Stimulated activated CD8-positive, alpha-beta memory T cell treated with anti-CD3 and anti-CD28 coated beads, Interleukin-4, amount 100 ng/mL, for 24 hours (primary cell): ENCODE results near the gene CCR1.

Experiments used
- DNase-seq: peaks from one replicate; pipeline ENCODE4 v3.0.0-alpha.2; 2020; ENCODE audit warnings: low read depth

CCR1 gene

DNA sequence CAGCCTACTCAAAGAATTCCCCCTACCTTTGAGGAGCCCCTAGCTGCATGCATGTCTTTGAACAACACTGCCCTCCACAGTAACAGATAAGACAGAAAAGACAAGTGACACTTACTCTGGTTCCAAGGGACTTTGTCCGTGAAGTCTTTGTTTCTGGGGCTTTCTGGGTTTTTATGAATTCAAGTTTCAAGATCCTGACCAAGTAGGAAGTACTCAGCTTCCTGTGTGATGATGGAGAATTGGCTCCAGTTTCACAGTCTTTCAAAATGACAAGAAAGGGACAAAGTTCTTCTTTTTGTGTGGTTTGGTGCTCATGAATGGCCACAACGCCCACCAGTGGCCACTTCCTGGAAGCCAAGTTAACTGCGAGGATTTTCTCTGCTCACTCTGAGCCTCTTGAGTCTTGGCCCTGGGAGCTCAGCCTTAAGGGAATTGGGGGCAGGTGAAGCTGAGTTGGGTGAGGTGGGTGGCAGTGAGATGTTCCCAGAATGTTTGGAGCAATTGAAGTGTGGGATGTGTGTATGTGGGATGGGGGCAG lies at the start of gene CCR1:
Gene CCR1 (minus strand): TSS at position 147 of the 538 bp plus-strand sequence. CDS start 4,000 bp downstream, outside the sequence.
- DNase-seq, result peak; percentile 40

DNA sequence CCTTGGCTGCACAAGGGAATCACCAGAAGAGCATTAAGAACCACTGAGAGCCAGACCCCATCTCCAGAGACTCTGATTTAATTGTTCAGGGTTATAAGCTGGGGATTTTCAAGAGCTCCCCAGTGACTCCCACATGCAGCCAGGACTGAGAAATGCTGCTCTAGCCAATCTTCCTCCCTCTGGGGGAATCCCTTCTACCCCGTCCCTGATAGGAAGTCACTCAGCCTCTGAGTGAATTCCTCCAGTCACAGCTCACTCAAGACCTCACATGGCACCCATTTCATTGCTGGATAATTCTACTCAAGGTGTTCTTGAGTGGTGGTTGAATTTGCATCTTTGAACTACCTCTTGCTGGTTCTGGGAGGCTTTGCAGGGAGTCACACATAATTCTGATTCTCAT lies 44.9 kb upstream of the CCR1 start:
- no peak for DNase-seq

DNA sequence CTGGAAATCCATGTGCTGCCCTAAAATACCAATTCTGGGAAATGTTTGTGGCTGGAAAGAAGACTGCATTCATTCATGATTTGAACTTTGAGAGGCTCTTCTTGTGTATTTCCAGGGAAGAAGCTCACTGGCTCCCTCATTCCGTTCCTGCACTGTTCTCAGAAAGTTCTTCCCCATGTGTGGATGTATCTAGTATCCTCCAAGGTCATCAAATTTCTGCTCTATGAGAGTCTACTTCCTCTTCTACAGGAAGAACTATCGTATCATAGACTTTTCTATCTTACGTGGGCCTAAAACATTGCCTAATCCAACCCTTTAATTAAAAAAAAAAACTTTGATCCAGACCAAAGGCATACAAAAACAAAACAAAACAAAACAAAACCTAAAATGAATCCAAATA lies 37.0 kb upstream of the CCR1 start:
- no peak for DNase-seq

DNA sequence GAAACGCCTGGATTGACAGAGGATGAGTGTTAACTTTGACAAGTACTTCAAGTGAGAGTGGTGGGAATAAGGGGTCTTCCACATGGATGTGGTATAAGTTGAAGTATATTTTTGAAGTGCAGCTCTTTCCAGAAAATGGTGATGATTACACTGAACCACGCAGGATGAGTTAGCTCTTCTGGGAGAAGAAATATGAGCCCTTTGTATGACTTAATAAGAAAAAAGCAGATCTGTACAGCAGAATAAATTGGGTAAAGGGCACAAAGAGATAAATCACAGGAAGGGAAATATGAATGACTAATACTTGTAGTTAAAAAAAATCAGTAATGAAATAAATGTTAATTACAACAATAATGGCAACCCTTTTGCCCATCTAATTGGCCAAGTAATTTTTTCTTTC lies 35.4 kb upstream of the CCR1 start:
- no peak for DNase-seq

DNA sequence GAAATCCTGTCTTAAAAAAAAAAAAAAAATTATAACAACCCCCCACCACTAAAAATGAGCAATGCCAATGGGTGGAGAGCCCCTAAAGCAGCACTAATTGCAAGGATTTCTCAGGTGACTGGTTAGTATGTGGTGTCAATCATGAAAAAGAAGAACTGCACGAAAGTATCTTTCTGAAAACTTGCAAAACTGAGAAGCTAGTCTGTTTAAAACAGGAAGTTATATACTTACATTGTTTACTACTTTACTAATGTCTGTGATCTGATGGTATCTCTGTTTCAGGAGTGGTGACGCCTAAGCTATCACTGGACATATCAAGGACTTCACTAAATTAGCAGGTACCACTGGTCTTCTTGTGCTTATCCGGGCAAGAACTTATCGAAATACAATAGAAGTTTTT lies 34.0 kb upstream of the CCR1 start, which contains the start of gene CCR3:
Gene CCR3 (plus strand): TSS at position 341 of the 400 bp plus-strand sequence. CDS start 22,699 bp downstream, outside the sequence.
- DNase-seq, result no peak

DNA sequence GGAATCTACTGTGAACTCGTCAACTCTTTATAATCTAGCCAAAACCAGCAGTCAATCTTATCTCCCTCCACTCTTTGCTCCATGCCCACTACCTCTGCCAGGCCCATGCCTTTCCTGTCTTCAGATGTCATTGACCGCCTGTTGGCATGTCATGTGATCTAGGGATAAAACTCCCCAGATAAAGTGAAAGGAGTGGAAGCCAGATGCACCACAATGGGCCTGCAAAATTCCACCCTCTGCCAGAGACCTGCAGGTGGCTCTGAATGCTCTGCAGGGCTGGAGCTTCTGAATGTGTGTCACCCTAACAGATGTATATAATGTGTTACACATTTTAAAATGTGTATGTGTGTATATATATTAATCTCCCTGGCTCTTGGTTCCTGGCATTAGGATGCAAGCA lies 31.8 kb upstream of the CCR1 start:
- no peak for DNase-seq

DNA sequence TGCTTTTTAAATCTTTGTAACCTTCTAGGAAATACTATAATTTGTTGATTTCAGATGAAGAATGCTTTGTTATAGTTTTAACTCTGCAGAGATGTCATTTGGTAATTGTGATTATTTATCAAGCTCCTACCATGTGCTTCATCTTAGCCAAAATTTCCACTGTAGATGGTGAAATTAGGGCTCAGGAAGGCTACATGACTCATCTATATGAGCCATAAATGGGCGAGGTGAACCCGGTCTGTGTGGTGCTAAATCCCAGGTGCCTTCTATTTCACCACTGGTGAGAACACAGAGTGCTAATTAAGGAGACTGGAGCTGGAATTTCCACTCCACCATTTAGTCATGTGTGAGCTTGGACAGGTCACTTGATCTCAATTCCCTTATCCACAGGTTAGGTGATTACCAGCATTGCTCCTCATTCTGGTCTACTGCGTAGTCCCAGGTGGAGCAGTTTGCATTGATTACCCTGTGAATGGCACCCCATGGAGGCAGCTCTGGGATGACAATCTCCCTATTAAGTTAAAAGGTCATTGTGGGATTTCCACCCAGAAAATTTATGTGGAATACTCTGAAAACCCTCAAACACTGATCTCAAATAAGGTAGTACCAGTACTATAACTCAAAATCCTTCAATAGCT lies 31.3 kb upstream of the CCR1 start:
- no peak for DNase-seq

DNA sequence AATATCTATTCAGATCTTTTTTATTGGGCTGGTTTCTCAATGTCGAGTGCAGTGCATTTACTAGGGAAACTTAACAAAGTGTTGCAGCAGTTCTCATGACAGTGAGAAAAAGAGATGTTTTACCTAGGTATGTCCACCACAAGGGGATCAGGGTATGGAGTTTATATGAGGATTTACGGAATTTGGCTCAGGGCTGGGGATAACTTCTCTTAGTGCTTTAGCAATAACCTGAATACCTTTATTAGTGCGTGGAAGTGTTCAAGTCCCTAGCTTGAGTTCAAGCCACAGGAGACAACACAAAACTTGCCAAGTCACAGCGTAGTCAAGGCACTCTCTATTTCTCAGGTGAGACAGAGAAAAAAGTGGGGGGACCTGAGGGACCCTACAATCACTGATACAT lies 30.3 kb upstream of the CCR1 start:
- no peak for DNase-seq

DNA sequence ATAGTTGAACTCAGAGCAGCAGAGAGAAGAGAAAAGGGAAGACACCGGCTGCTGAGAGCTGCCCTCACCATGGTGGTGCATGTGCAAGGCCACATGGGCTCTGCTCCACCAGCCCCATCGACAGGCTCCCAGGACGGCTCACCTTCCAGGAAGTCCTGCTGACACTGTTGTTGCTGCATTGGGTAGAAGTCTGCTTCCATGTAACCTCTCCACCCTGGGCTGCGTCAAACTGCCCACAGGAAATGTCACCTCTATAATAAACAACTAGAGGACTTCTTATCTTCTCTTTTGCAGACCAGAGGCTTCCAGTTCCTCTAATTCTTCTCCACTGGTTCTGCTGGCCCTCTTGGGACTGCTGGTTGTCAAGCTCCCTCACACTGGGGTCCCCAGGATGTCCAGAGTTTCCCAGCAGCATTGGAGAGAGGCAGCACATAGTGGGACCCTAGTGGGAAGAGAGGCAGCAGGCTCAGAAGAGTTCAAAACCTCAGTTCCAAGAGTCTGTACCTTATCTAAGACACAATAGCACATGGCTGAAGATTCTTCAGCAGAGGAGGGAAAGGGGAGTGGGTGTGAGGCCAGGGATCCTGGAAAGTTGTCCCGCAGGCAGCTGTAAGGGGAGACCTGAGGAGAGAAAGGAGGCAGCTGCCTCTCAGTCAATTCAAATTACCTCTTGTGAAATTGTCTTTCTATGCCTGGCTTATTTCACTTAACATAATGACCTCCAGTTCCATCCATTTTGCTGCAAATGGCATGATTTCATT lies 28.4 kb upstream of the CCR1 start:
- DNase-seq, result no peak

DNA sequence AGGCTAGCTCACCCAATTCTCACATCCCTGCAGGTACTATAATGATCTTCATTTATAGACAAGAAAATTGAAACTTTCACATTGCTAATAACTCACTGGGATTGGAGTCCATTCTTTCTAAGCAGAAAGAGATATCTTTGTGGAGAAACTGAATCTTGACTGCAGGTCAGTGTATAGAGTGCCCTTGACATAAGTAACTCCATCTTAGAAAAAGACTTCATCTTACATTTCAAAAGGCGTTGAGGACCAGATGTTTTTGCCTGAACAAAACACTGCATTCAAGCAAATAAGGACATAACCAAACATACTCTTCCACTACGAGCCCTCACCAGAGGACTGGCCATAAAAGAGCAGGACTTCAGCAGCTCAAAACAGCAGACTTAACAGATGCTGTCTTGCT lies 27.3 kb upstream of the CCR1 start:
- no peak for DNase-seq

DNA sequence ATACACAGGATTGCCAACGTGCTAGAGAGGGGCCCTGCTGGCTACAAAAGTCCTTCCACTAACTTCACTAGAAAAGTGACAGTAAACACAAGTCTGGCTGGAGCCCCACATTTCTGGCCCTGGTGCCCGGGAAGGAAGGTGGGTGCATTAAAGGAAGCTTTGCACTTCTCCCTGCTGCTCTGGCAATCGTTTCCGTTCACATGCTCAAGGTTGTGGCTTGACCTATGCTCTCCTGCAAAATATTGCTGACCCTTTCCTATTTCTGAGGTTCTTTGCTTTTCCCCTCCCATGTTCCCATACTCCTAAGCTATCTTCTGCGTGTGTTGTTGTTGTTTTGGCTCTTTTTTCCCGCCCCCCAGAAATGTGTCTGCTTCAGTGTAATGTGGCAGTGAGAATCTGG lies 25.1 kb upstream of the CCR1 start:
- no peak for DNase-seq

DNA sequence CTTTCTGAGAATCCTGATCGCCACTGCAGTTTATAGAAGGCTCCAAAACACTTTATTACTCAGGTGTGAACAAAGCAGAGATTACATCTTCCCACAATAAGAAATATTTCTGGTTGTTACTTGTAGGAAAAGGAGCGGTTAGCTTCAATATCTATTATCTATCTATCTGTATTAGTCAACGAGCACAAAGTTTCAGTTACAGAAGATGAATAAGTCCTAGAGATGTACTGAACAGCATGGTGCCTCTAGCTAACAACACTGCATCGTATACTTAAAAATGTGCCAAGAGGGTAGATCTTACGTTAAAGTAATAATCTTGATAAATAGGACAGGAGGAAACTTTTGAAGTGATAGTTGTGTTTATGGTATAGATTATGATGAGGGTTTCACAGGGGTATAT lies 23.2 kb upstream of the CCR1 start:
- no peak for DNase-seq

DNA sequence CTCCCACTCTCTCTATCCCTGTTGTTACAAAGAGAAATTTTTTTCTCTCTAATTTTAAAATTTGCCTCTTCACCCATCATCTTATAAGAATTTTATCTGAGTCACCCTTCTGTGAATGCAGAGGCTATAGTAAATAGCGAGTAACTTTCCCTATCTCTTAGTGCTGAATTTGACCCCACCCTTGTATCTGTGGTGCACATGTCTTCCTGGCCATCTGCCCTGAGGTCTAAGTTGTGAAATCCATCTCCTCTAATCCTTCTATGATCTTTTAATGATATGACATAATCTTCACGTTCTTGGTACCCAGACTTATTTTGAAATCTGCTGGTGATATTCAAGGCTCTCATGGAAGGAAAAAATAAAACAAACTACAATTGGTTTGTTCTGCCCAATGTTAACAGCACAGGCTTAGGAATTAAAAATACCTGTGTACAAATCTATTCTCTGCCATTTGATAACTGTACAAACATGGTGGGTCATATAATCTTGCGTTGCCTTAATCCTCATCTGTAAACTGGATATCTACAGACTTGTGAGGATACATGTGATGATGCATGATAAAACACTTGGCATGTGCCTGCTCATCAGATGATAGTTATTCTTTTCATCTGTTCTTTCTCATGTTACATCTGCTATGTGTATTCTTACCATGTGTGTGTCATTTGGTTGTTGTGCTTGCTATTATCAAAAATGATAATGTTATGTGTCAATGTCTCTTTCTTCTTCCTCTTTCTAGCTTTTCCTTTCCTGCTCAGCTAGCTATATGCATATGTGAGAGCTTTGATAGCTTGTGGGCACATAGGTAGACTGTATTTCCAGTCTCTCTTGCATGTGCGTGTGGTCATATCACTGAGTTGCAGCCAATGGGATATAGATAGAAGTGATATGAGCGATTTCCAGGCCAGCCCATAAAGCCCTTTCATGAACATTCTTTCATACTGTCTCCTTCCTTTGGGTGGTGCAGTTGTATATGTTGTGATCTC lies 20.4 kb upstream of the CCR1 start:
- no peak for DNase-seq

DNA sequence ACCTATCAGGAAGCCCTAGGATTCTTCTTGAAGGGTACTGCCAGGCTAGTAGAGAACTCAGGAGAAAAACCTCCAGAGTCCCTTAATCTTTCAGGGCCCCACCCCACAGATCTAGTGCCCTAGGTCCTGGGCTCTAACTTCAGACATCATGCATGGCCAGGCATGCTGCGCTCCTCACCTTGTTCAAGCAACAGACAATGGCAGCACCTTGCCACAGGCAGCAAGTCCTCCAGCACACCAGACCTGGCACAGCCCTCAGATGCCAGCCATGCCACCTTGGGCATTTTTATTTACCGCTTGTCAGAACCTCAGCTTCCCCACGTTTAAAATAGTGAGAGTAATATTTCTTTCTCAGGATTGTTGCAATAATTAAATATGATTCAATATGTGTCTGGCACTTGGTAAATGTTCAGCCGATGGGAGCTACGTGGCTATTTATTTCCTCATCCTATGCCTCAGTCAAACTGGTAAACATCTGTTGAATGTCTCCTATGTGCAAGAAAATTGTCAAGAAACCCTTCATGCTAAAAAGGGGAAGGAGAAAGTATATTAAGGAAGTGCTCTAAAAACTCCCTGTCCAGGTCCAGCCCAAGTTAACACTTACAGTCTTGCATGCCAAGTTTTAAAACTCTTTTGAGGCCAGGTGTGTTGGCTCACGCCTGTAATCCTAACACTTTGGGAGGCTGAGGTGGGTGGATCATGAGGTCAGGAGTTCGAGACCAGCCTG lies 14.5 kb upstream of the CCR1 start:
- DNase-seq, result no peak

DNA sequence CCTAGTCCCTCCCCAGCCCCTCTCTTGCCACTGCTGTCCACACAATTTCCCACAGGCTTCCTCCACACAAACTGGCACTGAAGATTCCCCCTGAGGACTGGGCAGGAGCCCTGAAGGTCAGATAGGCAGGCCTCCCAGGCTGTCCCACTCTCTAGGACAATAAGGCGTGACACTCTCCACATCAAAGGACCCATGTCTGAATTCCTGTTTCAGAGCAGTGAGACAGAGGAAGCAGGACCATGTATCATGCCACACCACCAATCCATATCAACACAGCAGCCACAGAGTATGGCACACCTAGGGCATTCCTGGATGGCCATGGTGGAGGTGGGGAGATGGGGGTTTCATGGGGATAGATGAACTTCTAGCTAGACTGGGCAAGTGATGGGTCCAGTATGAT lies 13.8 kb upstream of the CCR1 start:
- DNase-seq, result no peak

DNA sequence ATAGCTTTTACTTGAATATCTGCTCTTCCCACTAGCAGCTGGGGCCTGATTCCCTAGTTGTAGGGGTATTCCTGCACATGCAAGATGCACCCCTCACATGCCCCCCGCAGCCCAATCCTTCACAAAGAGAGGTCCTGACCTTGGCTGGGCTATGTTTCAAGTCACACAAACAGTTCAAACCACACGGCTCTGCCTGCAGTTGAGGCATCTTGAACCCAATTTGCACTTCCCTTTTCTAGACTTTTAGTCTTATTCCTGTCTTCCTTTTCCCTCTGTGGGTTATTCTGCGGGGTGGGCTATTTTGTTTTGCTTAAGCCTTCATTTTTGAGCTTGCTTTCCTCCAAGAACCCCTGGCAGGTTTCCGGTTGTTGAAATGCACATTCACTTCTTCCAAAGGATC lies 13.3 kb upstream of the CCR1 start:
- no peak for DNase-seq

DNA sequence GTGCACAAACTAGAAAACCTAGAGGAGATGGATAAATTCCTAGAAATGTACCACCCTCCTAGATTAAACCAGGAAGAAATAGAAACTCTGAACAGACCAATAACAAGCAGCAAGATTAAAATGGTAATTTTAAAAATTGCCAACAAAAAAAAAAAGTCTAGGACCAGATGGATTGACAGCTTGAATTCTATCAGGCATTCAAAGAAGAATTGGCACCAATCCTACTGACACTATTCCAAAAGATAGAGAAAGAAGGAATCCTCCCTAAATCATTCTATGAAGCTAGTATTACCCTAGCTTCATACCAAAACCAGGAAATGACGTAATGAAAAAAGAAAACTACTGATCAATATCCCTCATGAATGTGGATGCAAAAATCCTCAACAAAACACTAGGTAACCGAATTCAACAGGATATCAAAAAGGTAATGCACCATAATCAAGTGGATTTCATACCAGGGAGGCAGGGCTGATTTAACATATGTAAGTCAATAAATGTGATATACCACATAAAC lies 10.1 kb upstream of the CCR1 start:
- no peak for DNase-seq

DNA sequence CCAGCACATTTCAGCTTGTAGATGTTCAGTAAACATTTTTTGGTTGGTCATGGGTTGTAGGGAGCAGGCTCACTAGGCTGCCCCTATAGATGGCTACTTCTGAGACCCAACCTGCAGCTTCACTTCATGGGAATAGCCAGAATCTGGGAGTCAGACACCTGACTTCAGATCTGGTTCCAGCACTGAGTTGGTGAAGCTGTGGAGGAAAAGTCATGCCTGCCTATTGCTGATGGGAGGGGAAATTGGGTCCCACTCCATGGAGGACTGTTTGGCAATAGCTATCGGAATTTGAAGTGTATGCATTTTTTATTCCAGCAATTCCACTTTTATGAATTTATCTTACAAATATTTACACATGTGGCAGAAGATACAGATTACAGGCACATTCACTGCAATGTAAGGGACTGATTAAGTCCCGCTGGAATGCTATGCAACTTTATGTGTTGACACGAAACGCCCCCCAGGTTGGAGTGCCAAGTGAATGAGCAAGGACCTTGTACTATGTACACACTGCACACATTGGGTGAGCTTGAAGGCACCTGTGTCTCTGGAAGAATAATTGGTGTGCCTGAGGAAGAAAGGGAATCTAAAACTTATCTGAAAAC lies 7.8 kb upstream of the CCR1 start:
- DNase-seq, result no peak

DNA sequence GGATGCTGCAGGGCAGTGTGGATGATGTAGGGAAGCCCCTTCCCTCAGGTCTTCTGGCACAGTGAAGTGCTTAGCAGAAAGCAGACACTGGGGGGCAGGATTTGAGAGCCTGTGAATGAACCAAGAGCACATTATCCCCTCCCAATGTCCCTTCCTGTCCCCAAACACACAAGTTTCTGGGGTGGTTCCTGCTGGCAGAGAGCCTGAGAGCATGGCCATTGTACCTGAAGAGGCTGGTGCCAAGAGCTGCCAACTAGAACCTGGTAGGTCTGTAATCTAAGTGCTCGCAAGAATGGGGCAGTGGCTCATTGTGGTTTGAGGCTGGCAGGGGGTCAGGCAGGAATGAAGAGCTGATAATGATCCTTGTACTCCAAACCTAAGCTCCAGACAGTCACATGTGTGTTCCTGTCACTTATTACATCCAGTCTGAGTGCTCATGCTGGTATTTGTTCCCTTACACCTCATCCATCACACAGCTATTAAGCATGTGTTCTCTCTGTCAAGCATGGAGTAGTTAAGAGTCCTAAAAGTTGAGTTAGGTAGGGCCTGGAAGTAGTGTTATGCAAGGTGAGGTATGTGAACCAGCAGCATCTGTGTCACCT lies 6.7 kb upstream of the CCR1 start:
- DNase-seq, result no peak

DNA sequence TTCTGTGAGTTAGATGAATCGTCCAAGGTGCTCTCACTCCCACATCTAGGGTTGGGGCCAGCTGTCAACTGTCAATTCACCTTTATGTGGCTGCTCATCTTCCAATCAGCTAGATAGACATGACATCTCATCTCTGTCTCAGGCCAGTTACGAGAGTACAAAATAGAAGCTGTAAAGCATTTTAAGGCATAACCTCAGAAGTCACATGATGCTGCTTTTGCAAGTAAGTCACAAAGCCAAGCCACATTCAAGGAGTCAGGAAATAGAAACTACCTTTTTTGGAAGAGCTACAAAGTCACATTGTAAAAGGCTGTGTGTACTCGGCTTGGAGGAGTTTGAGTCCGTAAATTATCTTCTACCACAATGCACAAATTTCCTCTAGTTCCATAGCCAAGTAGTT lies 5.1 kb upstream of the CCR1 start:
- no peak for DNase-seq

DNA sequence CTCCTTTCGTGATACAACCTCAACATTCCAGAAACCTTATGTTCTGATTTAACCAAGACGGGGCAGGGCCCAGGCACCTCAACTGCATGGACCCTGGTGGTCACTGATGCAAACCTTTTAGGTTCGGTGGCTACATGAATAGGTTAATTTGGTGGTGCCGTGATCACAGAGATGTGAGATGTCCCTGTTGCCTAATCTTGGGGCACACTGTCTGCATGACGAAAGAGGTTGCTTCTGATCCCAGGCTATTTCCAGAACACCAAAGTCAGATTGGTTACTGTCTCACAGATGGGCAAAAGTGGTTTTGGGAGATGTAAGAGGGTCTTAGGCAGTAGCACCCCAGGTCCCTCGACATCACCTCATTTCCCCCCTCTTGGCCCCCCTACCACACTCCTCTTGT lies 4.0 kb upstream of the CCR1 start:
- no peak for DNase-seq
